PFSK-1 (cell line): ENCODE measurements around the gene FBXO31.

Experiments used
- FOXP2 ChIP-seq: optimal IDR thresholded peaks from 2 replicates; pipeline ENCODE3; 2011; ENCODE audit warnings: borderline replicate concordance, control low read depth, inconsistent platforms; ENCODE audit not compliant: insufficient read depth; ENCODE audit errors: extremely low read length, extremely low read depth
- POLR2AphosphoS5 ChIP-seq: IDR thresholded peaks from 2 replicates; pipeline ENCODE4 v1.6.1; 2012; ENCODE audit warnings: low read depth, mild to moderate bottlenecking, control low read depth, low read length, moderate library complexity
- REST ChIP-seq, 2 experiments: IDR thresholded peaks; 2 replicates each; pipeline versions ENCODE4 v1.6.1 to v1.8.0; 2011 to 2012; ENCODE audit warnings: low read depth in 2 of 2, low read length in 2 of 2, control low read depth in 1 of 2, inconsistent platforms in 1 of 2, mild to moderate bottlenecking in 1 of 2, moderate library complexity in 1 of 2; ENCODE audit not compliant: insufficient read depth in 1 of 2
- SIN3A ChIP-seq: IDR thresholded peaks from 2 replicates; pipeline ENCODE4 v1.6.1; 2012; ENCODE audit warnings: mild to moderate bottlenecking, low read length, moderate library complexity, borderline replicate concordance; ENCODE audit not compliant: insufficient read depth
- TAF1 ChIP-seq: IDR thresholded peaks from 2 replicates; pipeline ENCODE4 v1.6.1; 2012; ENCODE audit warnings: low read length, control low read depth, borderline replicate concordance; ENCODE audit not compliant: insufficient read depth

Gene FBXO31

DNA sequence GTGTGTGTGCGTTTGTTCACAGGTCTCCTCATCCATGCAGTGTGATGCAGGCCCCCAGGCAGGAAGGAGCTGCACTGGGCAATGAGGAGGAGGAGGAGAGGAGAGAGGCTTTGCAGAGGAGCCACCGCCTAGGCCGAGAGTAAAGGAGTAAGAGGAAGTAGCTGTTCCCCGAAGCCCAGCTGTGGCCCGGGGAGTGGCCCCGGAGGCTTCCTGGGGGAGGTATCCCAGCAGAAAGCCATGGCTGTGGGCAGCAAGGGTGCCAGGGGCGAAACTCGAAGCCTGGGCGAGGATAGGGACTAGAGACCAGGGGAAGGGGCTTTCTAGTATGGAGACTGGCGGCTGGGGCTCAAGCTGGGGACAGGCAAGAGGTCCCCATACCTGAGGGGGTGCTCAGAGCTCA, 78.6 kb downstream of the FBXO31 start:
- TF ChIP-seq REST (IDR thresholded peaks at IDR 0.05; ENCODE audit: insufficient read depth in 1 of 2, low read depth in 2 of 2, low read length in 2 of 2), result no peak
- TF ChIP-seq TAF1, result no peak

DNA sequence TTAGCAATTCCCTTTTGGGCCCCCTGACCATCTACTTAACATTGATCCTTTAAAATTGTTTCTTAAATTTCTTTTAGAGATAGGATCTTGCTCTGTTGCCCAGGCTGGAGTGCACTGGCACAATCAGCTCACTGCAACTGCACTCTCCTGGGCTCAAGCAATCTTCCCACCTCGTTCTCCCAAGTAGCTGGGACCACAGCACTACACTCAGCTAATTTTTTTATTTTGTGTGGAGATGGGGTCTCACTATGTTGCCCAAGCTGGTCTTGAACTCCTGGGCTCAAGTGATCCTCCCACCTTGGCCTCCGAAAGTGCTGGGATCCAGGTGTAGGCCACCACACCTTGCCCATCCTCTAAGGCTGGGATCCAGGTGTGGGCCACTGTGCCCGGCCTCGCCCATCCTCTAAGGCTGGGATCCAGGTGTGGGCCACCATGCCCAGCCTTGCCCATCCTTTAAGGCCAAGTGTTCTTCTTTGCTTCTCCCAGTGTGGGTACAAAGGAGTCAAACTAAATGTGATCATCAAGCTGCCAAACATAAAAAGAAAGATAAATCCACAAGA, 79.5 kb downstream of the FBXO31 start:
- TF ChIP-seq POLR2AphosphoS5, result no peak
- no peak for TF ChIP-seq TAF1
- TF ChIP-seq REST (IDR thresholded peaks at IDR 0.05; ENCODE audit: insufficient read depth in 1 of 2, low read depth in 2 of 2, low read length in 2 of 2), result no peak
- TF ChIP-seq FOXP2, result no peak

- TF ChIP-seq POLR2AphosphoS5 (no peak), REST (IDR thresholded peaks at IDR 0.05; ENCODE audit: insufficient read depth in 1 of 2, low read depth in 2 of 2, low read length in 2 of 2) (no peak), TAF1 (no peak), SIN3A (no peak), FOXP2 (no peak)
These were observed 80.1 kb downstream of the FBXO31 start for GRCh38 chr16:87303431-87303930.

- TF ChIP-seq REST (IDR thresholded peaks at IDR 0.05; ENCODE audit: insufficient read depth in 1 of 2, low read depth in 2 of 2, low read length in 2 of 2) (no peak), POLR2AphosphoS5 (no peak), FOXP2 (no peak), TAF1 (no peak), SIN3A (no peak)
These were observed 84.6 kb downstream of the FBXO31 start for GRCh38 chr16:87298857-87299465.

DNA sequence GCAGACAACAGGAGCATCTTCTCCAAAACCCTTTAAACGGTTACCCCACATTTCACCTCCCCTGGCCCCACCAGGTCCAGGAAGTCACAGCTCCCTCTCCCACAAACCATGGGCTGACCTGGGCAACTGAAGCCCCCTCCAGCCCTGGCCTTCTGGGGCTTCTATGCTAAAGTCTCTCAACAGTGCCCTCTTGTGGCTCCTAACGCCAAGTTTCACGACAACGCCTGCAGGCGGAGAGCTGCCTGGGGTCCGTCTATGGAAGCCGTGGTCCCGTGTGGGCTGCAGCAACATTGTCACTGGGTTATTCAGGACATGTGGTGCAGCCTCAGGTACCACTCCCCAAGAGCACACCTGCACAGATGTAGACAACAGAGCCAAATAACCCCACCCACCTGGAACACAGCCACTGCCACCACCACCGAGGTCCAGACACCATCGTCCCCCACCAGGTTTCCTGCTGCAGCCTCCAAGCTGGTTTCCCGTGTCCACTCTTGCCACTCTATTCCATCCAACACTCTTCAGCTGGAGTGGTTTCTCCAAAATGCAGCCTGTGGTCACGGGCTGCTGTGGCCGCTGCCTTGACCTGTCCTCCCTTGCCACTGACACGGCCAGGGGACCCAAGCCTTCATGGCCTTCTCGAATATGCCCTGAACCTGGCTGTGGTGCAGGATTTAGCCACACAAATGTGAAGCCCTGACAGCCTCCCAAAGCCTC, 85.5 kb downstream of the FBXO31 start:
- TF ChIP-seq FOXP2 (no peak), TAF1 (no peak), SIN3A (no peak), REST (IDR thresholded peaks at IDR 0.05; ENCODE audit: insufficient read depth in 1 of 2, low read depth in 2 of 2, low read length in 2 of 2) (no peak), POLR2AphosphoS5 (no peak)
